Chondrocyte (in vitro differentiated cells): Measurements from ENCODE around the gene NAMPT. TPM values are rescaled to one million over a fixed set of nuclear protein-coding genes. Genes with fewer than 3 reads are reported as not detected.
"Not testable (repeated sequence)": the region's sequence is repeated elsewhere in the genome, so short reads cannot be mapped to it uniquely, and the experiment has no call there.

Source experiments
- DNase-seq: peaks from one replicate; pipeline ENCODE4 v3.0.0; 2021; ENCODE audit warnings: mixed read lengths, low spot score
- H3K27ac Mint-ChIP-seq: one replicate; pipeline ENCODE4 v1.8.0; 2021; ENCODE audit warnings: mild to moderate bottlenecking, moderate library complexity, mixed read lengths; ENCODE audit not compliant: unreplicated experiment
- H3K27me3 Mint-ChIP-seq: 2 replicates; pipeline ENCODE4 v1.8.0; 2021; ENCODE audit warnings: low read depth, mixed read lengths
- H3K36me3 Mint-ChIP-seq: 2 replicates; pipeline ENCODE4 v1.8.0; 2021; ENCODE audit warnings: low read depth, mixed read lengths
- H3K4me1 Mint-ChIP-seq: 2 replicates; pipeline ENCODE4 v1.8.0; 2021; ENCODE audit warnings: low read depth, mild to moderate bottlenecking, mixed read lengths
- H3K4me3 Mint-ChIP-seq: one replicate; pipeline ENCODE4 v1.8.0; 2021; ENCODE audit warnings: mild to moderate bottlenecking, moderate library complexity, mixed read lengths; ENCODE audit not compliant: unreplicated experiment
- H3K9me3 Mint-ChIP-seq: 2 replicates; pipeline ENCODE4 v1.8.0; 2021; ENCODE audit warnings: low read depth, mixed read lengths
- total RNA-seq: library from RNA; stranded (reverse); gene quantifications from 3 replicates; pipeline ENCODE4 v1.2.1, GENCODE V29; 2021
- TF ChIP-seq, protein P1 (sequence below): fragments of 200-600 bp; sonication (generic); IDR thresholded peaks from 2 replicates; pipeline ENCODE4 v1.5.0; 2021; ENCODE audit warnings: antibody characterized with exemption, mild to moderate bottlenecking, moderate library complexity

The NAMPT gene
- total RNA-seq, 1 donor from 2014 or later = 27.5 TPM

GRCh38 chr7:106327538-106328481, 43.0 kb upstream of the NAMPT start:
- Mint-ChIP-seq H3K4me3 (no peak overlapping the region), H3K9me3 (no peaks in the 10 kb centered on the region), H3K36me3 (no peaks in the 10 kb centered on the region), H3K4me1 (peaks cover 16% of the 10 kb centered on the region), H3K27me3 (peaks cover 2% of the 10 kb centered on the region), H3K27ac (no peak overlapping the region)
- no peak for DNase-seq
- TF ChIP-seq, protein P1, sequence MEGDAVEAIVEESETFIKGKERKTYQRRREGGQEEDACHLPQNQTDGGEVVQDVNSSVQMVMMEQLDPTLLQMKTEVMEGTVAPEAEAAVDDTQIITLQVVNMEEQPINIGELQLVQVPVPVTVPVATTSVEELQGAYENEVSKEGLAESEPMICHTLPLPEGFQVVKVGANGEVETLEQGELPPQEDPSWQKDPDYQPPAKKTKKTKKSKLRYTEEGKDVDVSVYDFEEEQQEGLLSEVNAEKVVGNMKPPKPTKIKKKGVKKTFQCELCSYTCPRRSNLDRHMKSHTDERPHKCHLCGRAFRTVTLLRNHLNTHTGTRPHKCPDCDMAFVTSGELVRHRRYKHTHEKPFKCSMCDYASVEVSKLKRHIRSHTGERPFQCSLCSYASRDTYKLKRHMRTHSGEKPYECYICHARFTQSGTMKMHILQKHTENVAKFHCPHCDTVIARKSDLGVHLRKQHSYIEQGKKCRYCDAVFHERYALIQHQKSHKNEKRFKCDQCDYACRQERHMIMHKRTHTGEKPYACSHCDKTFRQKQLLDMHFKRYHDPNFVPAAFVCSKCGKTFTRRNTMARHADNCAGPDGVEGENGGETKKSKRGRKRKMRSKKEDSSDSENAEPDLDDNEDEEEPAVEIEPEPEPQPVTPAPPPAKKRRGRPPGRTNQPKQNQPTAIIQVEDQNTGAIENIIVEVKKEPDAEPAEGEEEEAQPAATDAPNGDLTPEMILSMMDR = no peak

GRCh38 chr7:106326594-106327537, 42.1 kb upstream of the NAMPT start:
- Mint-ChIP-seq H3K27ac (peak overlapping the region; percentile 50), H3K9me3 (no peaks in the 10 kb centered on the region), H3K4me3 (no peak overlapping the region), H3K36me3 (no peaks in the 10 kb centered on the region), H3K27me3 (peaks cover 8% of the 10 kb centered on the region), H3K4me1 (peaks cover 16% of the 10 kb centered on the region)
- TF ChIP-seq, protein P1 = no peak
- no peak for DNase-seq

DNA sequence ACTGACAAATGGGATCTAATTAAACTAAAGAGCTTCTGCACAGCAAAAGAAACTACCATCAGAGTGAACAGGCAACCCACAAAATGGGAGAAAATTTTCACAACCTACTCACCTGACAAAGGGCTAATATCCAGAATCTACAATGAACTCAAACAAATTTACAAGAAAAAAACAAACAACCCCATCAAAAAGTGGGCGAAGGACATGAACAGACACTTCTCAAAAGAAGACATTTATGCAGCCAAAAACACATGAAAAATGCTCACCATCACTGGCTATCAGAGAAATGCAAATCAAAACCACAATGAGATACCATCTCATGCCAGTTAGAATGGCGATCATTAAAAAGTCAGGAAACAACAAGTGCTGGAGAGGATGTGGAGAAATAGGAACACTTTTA, 39.7 kb upstream of the NAMPT start:
- H3K27me3 Mint-ChIP-seq = peaks cover 16% of the 10 kb centered on the region
- not testable (repeated sequence) for H3K36me3 Mint-ChIP-seq, H3K9me3 Mint-ChIP-seq

DNA sequence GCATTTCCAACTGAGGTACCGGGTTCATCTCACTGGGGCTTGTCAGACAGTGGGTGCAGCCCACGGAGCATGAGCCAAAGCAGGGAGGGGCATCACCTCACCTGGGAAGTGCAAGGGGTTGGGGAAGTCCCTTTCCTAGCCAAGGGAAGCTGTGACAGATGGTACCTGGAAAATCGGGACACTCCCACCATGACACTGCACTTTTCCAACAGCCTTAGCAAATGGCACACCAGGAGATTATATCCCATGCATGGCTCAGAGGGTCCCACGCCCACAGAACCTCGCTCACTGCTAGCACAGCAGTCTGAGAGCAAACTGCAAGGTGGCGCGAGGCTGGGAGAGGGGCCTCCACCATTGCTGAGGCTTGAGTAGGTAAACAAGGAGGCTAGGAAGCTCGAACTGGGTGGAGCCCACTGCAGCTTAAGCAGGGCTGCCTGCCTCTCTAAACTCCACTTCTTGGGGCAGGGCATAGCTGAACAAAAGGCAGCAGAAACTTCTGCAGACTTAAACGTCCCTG, 35.5 kb upstream of the NAMPT start:
- not testable (repeated sequence) for DNase-seq, H3K27ac Mint-ChIP-seq, H3K9me3 Mint-ChIP-seq, H3K36me3 Mint-ChIP-seq, H3K4me3 Mint-ChIP-seq, H3K4me1 Mint-ChIP-seq
- peaks cover 14% of the 10 kb centered on the region for H3K27me3 Mint-ChIP-seq

More for the DNA sequence above, 39.7 kb upstream of the NAMPT start:
- not testable (repeated sequence) for DNase-seq, H3K27ac Mint-ChIP-seq, H3K4me3 Mint-ChIP-seq, H3K4me1 Mint-ChIP-seq

GRCh38 chr7:106318482-106318881, 33.7 kb upstream of the NAMPT start:
- Mint-ChIP-seq H3K27me3 (peaks cover 14% of the 10 kb centered on the region), H3K27ac (no peak overlapping the region), H3K4me3 (no peak overlapping the region), H3K36me3 (no peaks in the 10 kb centered on the region), H3K9me3 (peaks cover 12% of the 10 kb centered on the region), H3K4me1 (peaks cover under 1% of the 10 kb centered on the region)
- DNase-seq = no peak
- TF ChIP-seq, protein P1 = no peak

- Mint-ChIP-seq H3K9me3 (peaks cover 12% of the 10 kb centered on the region), H3K36me3 (no peaks in the 10 kb centered on the region), H3K4me3 (no peak overlapping the region), H3K4me1 (peaks cover 6% of the 10 kb centered on the region), H3K27me3 (peaks cover 14% of the 10 kb centered on the region), H3K27ac (no peak overlapping the region)
- TF ChIP-seq, protein P1 = no peak
- no peak for DNase-seq
These were observed 33.2 kb upstream of the NAMPT start for GRCh38 chr7:106317971-106318370.
